SIG-M5 (cell line): ENCODE measurements around the gene RHOF.

ENCODE experiments used
- DNase-seq: peaks from one replicate; lab custom pipeline; 2025; lab: John Stamatoyannopoulos, UW

The RHOF gene

DNA sequence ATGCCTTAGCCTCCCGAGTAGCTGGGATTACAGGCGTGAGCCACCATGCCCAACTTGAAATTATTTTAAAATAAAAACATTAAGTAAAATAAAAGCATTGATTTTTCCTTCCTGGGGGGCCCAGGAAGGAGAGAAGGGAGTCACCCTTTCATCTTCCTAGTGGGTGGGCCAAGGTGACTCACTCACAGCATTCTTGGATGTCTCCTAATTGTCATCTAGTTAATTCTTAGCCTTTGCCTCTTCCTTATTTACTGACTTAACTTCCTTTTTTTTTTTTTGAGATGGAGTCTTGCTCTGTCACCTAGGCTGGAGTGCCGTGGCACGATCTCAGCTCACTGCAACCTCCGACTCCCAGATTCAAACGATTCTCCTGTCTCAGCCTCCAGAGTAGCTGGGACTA, 51.7 kb downstream of the RHOF start:
- no peak for DNase-seq

DNA sequence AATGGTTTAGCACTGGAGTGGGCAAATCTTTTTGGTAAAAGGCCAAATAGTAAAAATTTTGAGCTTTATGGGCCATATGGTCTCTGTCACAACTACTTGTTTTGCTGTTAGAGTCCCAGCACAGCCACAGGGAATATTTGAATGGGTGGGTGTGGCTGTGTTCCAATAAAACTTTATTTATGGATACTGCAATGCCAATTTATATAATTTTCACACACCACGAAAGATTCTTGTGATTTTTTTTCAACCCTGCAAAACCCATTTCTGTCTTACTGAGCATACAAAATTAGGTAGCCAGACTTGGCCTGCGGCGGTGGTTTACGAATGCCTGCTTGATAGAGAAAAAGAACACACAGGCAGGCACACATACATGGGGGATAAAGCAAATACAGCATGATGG, 52.6 kb downstream of the RHOF start:
- DNase-seq, result no peak

DNA sequence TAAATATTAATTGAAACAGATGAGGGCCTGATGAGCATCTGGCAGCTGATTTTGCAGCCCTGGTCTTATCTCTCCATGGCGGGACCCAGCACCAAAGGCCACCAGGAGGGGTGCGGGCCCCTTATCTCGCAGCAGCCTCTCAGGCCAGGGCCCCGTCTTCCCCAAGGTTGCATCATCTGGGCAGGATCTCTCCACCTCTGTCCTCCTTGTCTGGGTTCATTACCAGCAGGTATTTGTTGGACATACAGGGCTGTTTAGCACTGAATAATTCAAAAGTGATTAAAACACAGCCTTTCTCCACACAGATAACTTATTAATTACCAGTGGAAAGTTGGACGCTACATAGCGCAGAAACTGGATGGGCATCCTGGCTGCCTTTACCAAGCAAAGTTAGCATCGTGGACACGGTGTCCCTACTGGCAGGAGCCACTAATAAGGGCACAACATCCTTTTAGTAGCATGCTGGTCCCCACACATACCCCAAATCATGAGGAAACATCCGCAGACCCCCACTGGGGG, 55.1 kb downstream of the RHOF start:
- DNase-seq, result no peak

DNA sequence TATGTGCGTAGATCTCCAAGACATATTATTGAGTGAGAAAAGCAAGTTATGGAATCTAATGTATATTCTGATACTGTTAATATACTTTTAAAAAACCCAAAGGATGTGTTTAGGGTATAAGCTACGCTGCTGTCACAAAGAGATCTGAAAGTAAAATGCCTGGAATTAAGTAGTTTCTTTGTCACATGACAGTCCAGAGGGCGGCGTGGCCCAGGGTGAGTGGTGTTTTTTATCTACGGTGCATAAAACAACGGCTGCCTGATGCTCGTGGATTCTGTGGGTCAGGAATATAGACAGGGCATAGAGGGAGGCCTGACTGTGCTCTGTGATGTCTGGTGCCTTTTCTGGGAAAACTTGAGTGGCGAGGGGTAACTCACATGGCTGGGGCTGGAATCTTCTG, 59.6 kb downstream of the RHOF start:
- no peak for DNase-seq

DNA sequence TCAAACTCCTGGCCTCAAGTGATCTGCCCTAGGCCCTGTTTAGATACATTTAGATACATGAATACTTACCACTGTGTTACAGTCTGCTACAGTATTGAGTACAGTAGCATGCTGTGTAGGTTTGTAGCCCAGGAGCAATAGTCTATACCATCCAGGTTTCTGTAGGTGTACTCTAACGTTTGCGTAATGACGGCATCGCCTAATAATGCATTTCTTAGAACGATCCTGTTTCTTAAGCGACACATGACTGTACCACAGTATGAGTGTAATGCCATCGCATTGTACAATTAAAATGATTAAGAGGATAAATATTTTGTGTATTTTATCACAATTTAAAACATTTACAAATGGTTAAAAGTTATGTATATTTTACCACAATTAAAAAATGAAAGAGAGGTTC, 62.0 kb downstream of the RHOF start:
- DNase-seq, result no peak

DNA sequence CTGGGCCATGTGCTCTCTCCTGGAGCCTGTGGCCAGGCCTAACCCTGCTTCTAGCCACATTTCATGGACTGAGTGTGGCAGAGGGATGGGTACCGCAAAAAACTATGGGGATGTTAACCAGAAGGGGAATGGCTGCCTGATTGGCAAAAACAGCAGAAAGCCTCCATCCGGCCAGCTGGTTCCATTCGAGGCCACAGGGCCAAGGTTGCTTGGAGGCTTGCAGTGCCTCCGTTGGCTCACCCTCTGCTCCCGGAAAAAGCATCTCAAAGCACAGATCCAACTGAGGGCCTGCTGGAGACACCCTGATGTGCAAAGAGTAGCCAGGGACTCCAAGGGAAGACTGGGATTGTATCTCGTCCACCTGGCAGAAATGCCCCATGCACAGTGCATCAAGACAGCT, 64.5 kb downstream of the RHOF start:
- DNase-seq, result no peak
